LNCAP (cell line): ENCODE measurements around the gene RNASEH1.

Source experiments
- CTCF ChIP-seq: fragments of 450-650 bp; IDR thresholded peaks from 2 replicates; pipeline ENCODE4 v1.5.1; 2017; ENCODE audit warnings: mild to moderate bottlenecking

The RNASEH1 gene

DNA sequence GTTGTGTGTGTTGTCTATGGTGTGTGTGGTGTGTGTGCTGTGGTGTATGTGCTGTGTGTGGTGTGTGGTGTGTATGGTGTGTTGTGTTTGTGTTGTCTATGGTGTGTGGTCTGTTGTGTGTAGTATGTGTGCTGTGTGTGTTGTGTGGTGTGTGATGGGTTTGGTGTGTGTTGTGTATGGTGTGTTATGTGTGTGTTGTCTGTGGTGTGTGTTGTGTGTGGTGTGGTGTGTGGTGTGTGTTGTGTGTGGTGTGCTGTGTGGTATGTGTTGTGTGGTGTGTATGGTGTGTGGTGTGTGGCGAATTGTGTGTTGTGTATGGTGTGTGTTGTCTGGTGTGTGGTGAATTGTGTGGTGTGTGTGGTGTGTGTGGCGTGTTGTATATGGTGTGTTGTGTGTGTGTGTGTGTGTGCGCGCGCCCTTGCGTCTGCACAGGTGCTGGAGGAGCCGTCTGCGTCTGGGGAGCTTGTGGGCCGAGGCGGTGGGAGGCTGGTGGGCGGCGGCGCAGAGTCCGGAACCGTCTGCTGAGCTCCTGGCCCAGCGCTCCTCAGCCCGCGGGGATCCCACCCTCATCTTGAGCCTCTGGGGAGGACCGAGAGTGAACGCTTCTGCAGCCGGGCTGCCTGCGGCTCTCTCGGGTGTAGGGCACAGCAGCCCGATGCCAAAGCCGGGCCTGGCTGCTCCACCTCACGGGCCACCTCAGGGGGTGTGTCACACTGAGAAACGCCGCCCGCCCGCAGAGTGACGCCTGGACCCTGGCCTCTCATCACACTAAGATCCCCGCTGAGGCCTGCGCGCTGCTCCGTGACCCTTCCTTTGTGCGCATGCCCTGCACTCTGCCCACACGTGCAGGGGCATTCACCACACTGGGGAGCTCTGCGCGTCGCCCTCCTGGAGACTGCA is 30.0 kb downstream of the RNASEH1 start:
- TF ChIP-seq CTCF, result no peak

DNA sequence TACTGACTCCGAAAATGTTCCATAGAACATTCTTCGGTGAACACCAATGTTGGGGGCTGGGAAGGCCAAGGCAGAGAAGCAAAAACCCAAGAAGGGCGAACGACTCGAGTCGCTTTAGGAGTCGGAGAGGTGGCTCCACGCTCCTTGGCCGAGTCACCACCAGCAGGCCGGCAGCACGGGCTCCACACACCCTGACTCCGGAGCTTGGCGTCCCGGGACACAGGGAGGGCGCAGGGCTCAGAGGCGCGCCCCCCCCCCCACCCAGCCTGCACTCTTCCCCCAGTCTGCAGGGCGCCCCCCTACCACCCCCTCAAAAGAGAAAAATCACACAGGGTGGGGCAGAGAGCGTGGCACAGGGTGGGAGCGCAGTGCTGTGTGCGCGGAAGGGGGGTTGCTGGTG is 31.3 kb downstream of the RNASEH1 start:
- no peak for TF ChIP-seq CTCF

- no peak for TF ChIP-seq CTCF
Observed at GRCh38 chr2:3523551-3524041, 34.5 kb downstream of the RNASEH1 start.

DNA sequence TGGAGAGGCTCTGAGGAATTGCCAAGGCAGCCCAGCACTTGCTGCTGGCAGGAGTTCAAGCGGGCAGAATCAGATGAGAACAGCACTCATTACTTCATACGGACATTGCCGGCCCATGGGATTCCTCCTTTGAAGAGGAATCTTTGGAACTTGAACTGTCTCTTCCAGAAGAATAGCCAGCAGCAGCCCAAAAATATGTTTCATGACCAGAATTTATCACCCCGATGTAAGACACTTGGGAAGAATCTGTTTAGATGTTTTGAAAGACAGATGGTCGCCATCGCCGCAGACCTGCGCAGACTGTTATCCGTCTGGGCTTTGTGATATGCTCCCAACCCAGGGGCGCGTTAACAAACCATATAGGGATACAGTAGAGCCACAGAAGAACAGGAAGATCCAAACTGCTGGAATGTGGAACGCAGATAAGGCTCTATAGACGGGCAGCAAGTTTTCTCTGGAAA is 35.1 kb downstream of the RNASEH1 start:
- no peak for TF ChIP-seq CTCF

GRCh38 chr2:3520591-3520990 is 37.5 kb downstream of the RNASEH1 start:
- no peak for TF ChIP-seq CTCF

GRCh38 chr2:3519255-3520205 is 38.6 kb downstream of the RNASEH1 start, which contains the start of gene ADI1:
Gene ADI1 (minus strand): TSS chr2:3519531. CDS start chr2:3519487, 44 bp downstream.
- no peak for TF ChIP-seq CTCF
